Measurements from ENCODE around the gene AKAP5.

- TF ChIP-seq, protein P1, sequence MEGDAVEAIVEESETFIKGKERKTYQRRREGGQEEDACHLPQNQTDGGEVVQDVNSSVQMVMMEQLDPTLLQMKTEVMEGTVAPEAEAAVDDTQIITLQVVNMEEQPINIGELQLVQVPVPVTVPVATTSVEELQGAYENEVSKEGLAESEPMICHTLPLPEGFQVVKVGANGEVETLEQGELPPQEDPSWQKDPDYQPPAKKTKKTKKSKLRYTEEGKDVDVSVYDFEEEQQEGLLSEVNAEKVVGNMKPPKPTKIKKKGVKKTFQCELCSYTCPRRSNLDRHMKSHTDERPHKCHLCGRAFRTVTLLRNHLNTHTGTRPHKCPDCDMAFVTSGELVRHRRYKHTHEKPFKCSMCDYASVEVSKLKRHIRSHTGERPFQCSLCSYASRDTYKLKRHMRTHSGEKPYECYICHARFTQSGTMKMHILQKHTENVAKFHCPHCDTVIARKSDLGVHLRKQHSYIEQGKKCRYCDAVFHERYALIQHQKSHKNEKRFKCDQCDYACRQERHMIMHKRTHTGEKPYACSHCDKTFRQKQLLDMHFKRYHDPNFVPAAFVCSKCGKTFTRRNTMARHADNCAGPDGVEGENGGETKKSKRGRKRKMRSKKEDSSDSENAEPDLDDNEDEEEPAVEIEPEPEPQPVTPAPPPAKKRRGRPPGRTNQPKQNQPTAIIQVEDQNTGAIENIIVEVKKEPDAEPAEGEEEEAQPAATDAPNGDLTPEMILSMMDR (IDR thresholded peaks at IDR 0.05; ENCODE audit: low read length): no peak
- TF ChIP-seq EZH2 (IDR thresholded peaks at IDR 0.05; ENCODE audit: borderline replicate concordance, low read length): no peak
These were observed 42.3 kb downstream of the AKAP5 start for GRCh38 chr14:64507376-64508156.

Measured in OCI-LY1 (cell line).